RWPE1 (cell line): ENCODE measurements around the gene GAPDHS.

Experiments
- CTCF ChIA-PET: fragments of 350-600 bp; sonication (Branson Sonifier 250); formaldehyde crosslinking; extraction: SDS; loops from one replicate; lab custom pipeline; 2021; lab: Yijun Ruan, JAX
- POLR2A ChIA-PET: fragments of 400-600 bp; formaldehyde crosslinking; extraction: SDS; loops from one replicate; lab custom pipeline; 2020; ENCODE audit warnings: antibody characterized with exemption; ENCODE audit not compliant: low non-redundant PET; lab: Yijun Ruan, JAX
- DNase-seq: peaks from one replicate; pipeline ENCODE4 v3.0.0; 2012; ENCODE audit warnings: low spot score
- H3K27ac ChIP-seq: fragments of 450-650 bp; 2 replicates; pipeline ENCODE4 v1.5.1; 2017
- CTCF ChIP-seq: fragments of 450-650 bp; conservative IDR thresholded peaks from 2 replicates; pipeline ENCODE4 v1.5.1; 2017; ENCODE audit warnings: low read depth, mild to moderate bottlenecking

Gene GAPDHS

GRCh38 chr19:35513628-35514281 lies 19.5 kb upstream of the GAPDHS start, which contains the start of gene DMKN:
Gene DMKN (minus strand): TSS chr19:35513649. CDS start chr19:35513475, 174 bp downstream.
- ChIA-PET CTCF (interaction anchor here (0.6 to 2.0 kb wide), 3 partner anchors 19 to 704 kb away, joined by 3 to 10 read pairs (median 9); no protein-coding TSS in a partner anchor), POLR2A (interaction anchor here (0.6 kb wide), 1 partner anchor 18 kb away, joined by 3 read pairs; no protein-coding TSS in a partner anchor)
- H3K27ac ChIP-seq = no peak within 1 kb of the TSS
- DNase-seq = peak; percentile 66
- no peak for TF ChIP-seq CTCF

GRCh38 chr19:35514282-35514809 lies 18.9 kb upstream of the GAPDHS start:
- POLR2A ChIA-PET = no interaction called here
- CTCF ChIA-PET = interaction anchor here (0.6 to 2.0 kb wide), 2 partner anchors 19 to 704 kb away, joined by 9 to 10 read pairs; no protein-coding TSS in a partner anchor
- DNase-seq = no peak
- TF ChIP-seq CTCF = no peak
- H3K27ac ChIP-seq = no peak overlapping the region

- no peak for TF ChIP-seq CTCF
- H3K27ac ChIP-seq = no peak overlapping the region
- ChIA-PET POLR2A (no interaction called here), CTCF (interaction anchor here (0.7 kb wide), 1 partner anchor 33 kb away, joined by 5 read pairs; no protein-coding TSS in a partner anchor)
- no peak for DNase-seq
These were observed 16.9 kb upstream of the GAPDHS start for GRCh38 chr19:35516310-35516709.

GRCh38 chr19:35517342-35517741 lies 15.9 kb upstream of the GAPDHS start:
- POLR2A ChIA-PET = no interaction called here
- CTCF ChIA-PET = interaction anchor here (1.2 kb wide), 1 partner anchor 102 kb away, joined by 3 read pairs; no protein-coding TSS in a partner anchor
- no peak for DNase-seq

GRCh38 chr19:35518313-35518712 lies 14.9 kb upstream of the GAPDHS start:
- DNase-seq = peak; percentile 43
- CTCF ChIA-PET = interaction anchor here (1.3 kb wide), 1 partner anchor 8 kb away, joined by 5 read pairs; no protein-coding TSS in a partner anchor

More at GRCh38 chr19:35517342-35517741, 15.9 kb upstream of the GAPDHS start:
- no peak overlapping the region for H3K27ac ChIP-seq
- no peak for TF ChIP-seq CTCF

More at GRCh38 chr19:35518313-35518712, 14.9 kb upstream of the GAPDHS start:
- no peak for TF ChIP-seq CTCF
- peak overlapping the region; percentile 9; the same call in 1 of the 2 replicates for H3K27ac ChIP-seq
- POLR2A ChIA-PET = no interaction called here
